IMR-90 (cell line): Measurements from ENCODE around the gene ANK2.

ENCODE experiments used
- BHLHE40 ChIP-seq: fragments of 150-350 bp; IDR thresholded peaks from 2 replicates; pipeline ENCODE4 v1.6.1; 2016; ENCODE audit warnings: mild to moderate bottlenecking, low read depth, low read length
- CEBPB ChIP-seq: IDR thresholded peaks from 2 replicates; pipeline ENCODE4 v1.6.1; 2012; ENCODE audit warnings: low read depth, low read length, improper control_type of control experiment
- ELK1 ChIP-seq: fragments of 150-350 bp; IDR thresholded peaks from 2 replicates; pipeline ENCODE4 v1.6.1; 2016; ENCODE audit warnings: low read depth, mild to moderate bottlenecking, low read length, moderate library complexity, borderline replicate concordance
- MAFK ChIP-seq: IDR thresholded peaks from 2 replicates; pipeline ENCODE4 v1.6.1; 2012; ENCODE audit warnings: low read depth, low read length, improper control_type of control experiment
- MXI1 ChIP-seq: IDR thresholded peaks from 2 replicates; pipeline ENCODE4 v1.6.1; 2012; ENCODE audit warnings: low read depth, mild to moderate bottlenecking, low read length, moderate library complexity, borderline replicate concordance
- POLR2A ChIP-seq: IDR thresholded peaks from 2 replicates; pipeline ENCODE4 v1.6.1; 2012; ENCODE audit warnings: mild to moderate bottlenecking, low read depth, low read length
- RFX5 ChIP-seq: IDR thresholded peaks from 2 replicates; pipeline ENCODE4 v1.8.0; 2012; ENCODE audit warnings: low read depth, mild to moderate bottlenecking, low read length, moderate library complexity
- SMC3 ChIP-seq: fragments of 150-350 bp; IDR thresholded peaks from 2 replicates; pipeline ENCODE4 v1.6.1; 2016; ENCODE audit warnings: low read depth, mild to moderate bottlenecking, antibody characterized with exemption, low read length, moderate library complexity
- TF ChIP-seq, protein P1 (sequence below): fragments of 150-350 bp; IDR thresholded peaks from 2 replicates; pipeline ENCODE4 v1.6.1; 2017; ENCODE audit warnings: mild to moderate bottlenecking, antibody characterized with exemption, low read length, low read depth
- TF ChIP-seq, protein P2 (sequence below): conservative IDR thresholded peaks from 2 replicates; pipeline ENCODE4 v1.5.1; 2012; ENCODE audit warnings: mild to moderate bottlenecking, low read depth, low read length, improper control_type of control experiment

- no peak for TF ChIP-seq POLR2A
- TF ChIP-seq MAFK, result no peak
- TF ChIP-seq, protein P1, sequence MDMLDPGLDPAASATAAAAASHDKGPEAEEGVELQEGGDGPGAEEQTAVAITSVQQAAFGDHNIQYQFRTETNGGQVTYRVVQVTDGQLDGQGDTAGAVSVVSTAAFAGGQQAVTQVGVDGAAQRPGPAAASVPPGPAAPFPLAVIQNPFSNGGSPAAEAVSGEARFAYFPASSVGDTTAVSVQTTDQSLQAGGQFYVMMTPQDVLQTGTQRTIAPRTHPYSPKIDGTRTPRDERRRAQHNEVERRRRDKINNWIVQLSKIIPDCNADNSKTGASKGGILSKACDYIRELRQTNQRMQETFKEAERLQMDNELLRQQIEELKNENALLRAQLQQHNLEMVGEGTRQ, result no peak
- TF ChIP-seq, protein P2, sequence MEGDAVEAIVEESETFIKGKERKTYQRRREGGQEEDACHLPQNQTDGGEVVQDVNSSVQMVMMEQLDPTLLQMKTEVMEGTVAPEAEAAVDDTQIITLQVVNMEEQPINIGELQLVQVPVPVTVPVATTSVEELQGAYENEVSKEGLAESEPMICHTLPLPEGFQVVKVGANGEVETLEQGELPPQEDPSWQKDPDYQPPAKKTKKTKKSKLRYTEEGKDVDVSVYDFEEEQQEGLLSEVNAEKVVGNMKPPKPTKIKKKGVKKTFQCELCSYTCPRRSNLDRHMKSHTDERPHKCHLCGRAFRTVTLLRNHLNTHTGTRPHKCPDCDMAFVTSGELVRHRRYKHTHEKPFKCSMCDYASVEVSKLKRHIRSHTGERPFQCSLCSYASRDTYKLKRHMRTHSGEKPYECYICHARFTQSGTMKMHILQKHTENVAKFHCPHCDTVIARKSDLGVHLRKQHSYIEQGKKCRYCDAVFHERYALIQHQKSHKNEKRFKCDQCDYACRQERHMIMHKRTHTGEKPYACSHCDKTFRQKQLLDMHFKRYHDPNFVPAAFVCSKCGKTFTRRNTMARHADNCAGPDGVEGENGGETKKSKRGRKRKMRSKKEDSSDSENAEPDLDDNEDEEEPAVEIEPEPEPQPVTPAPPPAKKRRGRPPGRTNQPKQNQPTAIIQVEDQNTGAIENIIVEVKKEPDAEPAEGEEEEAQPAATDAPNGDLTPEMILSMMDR, result no peak
- TF ChIP-seq MXI1, result no peak
- TF ChIP-seq BHLHE40, result no peak
- no peak for TF ChIP-seq SMC3
- no peak for TF ChIP-seq CEBPB
- no peak for TF ChIP-seq ELK1
- TF ChIP-seq RFX5, result no peak
These were observed 265.0 kb downstream of the ANK2 start for GRCh38 chr4:113314426-113314825.
